ENCODE data around the gene GRHL3.
A peak's percentile ranks its signal among the peaks of the same experiment; 100 is the strongest.

GRHL3 gene

DNA sequence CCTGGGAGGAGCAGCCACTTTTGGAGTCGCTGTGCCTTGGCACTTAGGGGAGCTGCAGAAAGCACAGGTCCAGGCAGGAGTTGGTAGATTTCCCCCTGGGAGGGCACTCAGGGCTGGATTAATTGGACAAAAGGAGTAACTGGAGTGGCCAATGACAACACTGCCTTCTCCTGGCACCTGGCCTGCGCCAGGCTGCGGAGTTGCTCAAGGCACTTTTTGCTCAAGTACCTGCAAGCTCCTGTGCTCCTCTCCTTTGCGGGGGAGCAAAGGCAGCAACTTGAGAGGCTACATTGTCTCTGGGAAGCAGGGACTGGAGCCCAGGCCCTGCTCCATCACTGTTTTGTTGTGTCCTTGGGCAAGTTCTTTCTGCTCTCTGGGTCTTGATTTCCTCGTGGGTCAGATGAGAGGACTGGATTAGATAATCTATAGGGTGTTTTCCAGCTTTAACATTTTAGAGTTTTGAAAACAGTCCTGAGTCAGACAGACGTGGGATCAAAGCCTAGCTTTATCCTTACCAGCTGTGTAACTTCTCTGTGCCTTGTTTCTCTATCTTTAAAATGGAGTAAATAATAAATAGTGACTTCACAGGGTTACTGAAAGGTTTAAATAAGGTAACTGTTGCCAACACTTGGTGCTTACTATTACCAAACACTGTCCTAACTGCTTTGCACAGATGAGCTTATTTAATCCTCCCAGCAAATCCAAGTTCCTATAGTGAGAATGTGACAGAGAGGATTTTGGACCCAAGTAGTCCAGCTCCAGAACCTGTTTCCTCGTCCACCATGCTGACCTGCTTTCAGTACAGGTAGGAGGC lies 18.0 kb upstream of the GRHL3 start:
- no CpG with 5 or more reads among the region's 7 CpGs for WGBS, 2 donors (ENCODE audit: extremely low coverage in 2 of 2, insufficient read length in 2 of 2, insufficient replicate concordance in 1 of 2)
- no peak overlapping the region for H4K91ac ChIP-seq (ENCODE audit: low read depth, low read length, poor library complexity)
- H4K8ac ChIP-seq (ENCODE audit: low read depth, low read length): no peak overlapping the region
- H2BK5ac ChIP-seq (ENCODE audit: low read length): no peak overlapping the region
- no peak overlapping the region for H3K14ac ChIP-seq (ENCODE audit: low read length)
- H3K9me3 ChIP-seq (replicated peaks in 1 of 2; ENCODE audit: control insufficient read depth in 2 of 2, insufficient read depth in 1 of 2, low read depth in 1 of 2, low read length in 2 of 2): no peaks in the 10 kb centered on the region
- H3K27me3 ChIP-seq (ENCODE audit: control insufficient read depth in 3 of 3, insufficient read depth in 3 of 3, low read depth in 1 of 3, low read length in 3 of 3): peaks cover 0 to 3% (median 2%) of the 10 kb centered on the region in 3 experiments
- no peaks in the 10 kb centered on the region for H3K79me1 ChIP-seq (ENCODE audit: low read depth, low read length)
- no peak overlapping the region for H2AK5ac ChIP-seq (ENCODE audit: low read depth, low read length)
- no peak overlapping the region for H3K23ac ChIP-seq (ENCODE audit: low read depth, low read length, poor library complexity)
- no peak overlapping the region for H2AFZ ChIP-seq (ENCODE audit: low read length)
- no peak for DNase-seq (ENCODE audit: low spot score)
- no peak overlapping the region for H3K4me2 ChIP-seq (ENCODE audit: insufficient read depth, low read length, poor library complexity, severe bottlenecking)
- H3K27ac ChIP-seq (replicated peaks; ENCODE audit: low read length): no peak overlapping the region
- no peak overlapping the region for H2BK120ac ChIP-seq (ENCODE audit: low read depth, low read length)
- H2BK15ac ChIP-seq (ENCODE audit: low read length): no peak overlapping the region
- peaks cover 0 to 8% of the 10 kb centered on the region in 2 donors for H3K4me1 ChIP-seq (ENCODE audit: control insufficient read depth in 2 of 2, insufficient read depth in 1 of 2, low read depth in 1 of 2, low read length in 2 of 2)
- no peaks in the 10 kb centered on the region for H3K36me3 ChIP-seq (replicated peaks in 1 of 2; ENCODE audit: control insufficient read depth in 2 of 2, insufficient read depth in 2 of 2, low read length in 2 of 2)
- H2BK12ac ChIP-seq (ENCODE audit: low read length): no peak overlapping the region
- peak overlapping the region; percentile 45 for H3K18ac ChIP-seq (ENCODE audit: low read length)
- no peak overlapping the region for H3K4me3 ChIP-seq (ENCODE audit: low read length in 2 of 2)
- H3K9ac ChIP-seq (ENCODE audit: low read depth, low read length, poor library complexity): no peak overlapping the region
- no peak overlapping the region for H3K4ac ChIP-seq (ENCODE audit: low read length)

DNA sequence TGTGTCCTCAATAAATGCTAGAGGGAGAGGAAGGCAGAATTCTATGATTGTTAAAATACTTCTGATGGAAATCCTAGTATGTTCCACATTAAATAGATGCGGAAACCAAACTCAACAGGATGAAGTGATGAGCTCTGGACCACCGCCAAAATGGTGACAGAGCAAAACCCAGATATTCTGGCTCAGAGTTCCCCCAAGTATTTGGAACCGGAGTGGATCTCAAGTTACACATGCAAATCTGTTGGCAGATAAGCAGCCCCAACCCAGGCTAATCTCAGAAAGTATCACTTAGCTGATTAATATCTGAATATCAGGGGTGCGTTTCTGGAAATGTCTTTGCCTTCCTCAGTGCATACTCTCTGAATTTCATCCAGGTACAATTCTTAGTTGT lies 17.4 kb upstream of the GRHL3 start:
- Histone ChIP-seq H3K9me3 (replicated peaks in 1 of 2; ENCODE audit: control insufficient read depth in 2 of 2, insufficient read depth in 1 of 2, low read depth in 1 of 2, low read length in 2 of 2) (no peaks in the 10 kb centered on the region), H3K27ac (replicated peaks; ENCODE audit: low read length) (no peak overlapping the region), H2BK15ac (ENCODE audit: low read length) (no peak overlapping the region), H4K91ac (ENCODE audit: low read depth, low read length, poor library complexity) (no peak overlapping the region), H2AFZ (ENCODE audit: low read length) (no peak overlapping the region), H3K4ac (ENCODE audit: low read length) (no peak overlapping the region), H3K4me2 (ENCODE audit: insufficient read depth, low read length, poor library complexity, severe bottlenecking) (no peak overlapping the region), H3K79me1 (ENCODE audit: low read depth, low read length) (no peaks in the 10 kb centered on the region), H3K14ac (ENCODE audit: low read length) (no peak overlapping the region), H3K4me1 (ENCODE audit: control insufficient read depth in 2 of 2, insufficient read depth in 1 of 2, low read depth in 1 of 2, low read length in 2 of 2) (peaks cover 0 to 8% of the 10 kb centered on the region in 2 donors), H4K8ac (ENCODE audit: low read depth, low read length) (no peak overlapping the region), H3K27me3 (ENCODE audit: control insufficient read depth in 3 of 3, insufficient read depth in 3 of 3, low read depth in 1 of 3, low read length in 3 of 3) (peaks cover 0 to 3% (median 2%) of the 10 kb centered on the region in 3 experiments), H2BK120ac (ENCODE audit: low read depth, low read length) (no peak overlapping the region), H3K18ac (ENCODE audit: low read length) (no peak overlapping the region), H3K9ac (ENCODE audit: low read depth, low read length, poor library complexity) (no peak overlapping the region), H2BK12ac (ENCODE audit: low read length) (no peak overlapping the region), H2BK5ac (ENCODE audit: low read length) (no peak overlapping the region), H3K36me3 (replicated peaks in 1 of 2; ENCODE audit: control insufficient read depth in 2 of 2, insufficient read depth in 2 of 2, low read length in 2 of 2) (no peaks in the 10 kb centered on the region), H2AK5ac (ENCODE audit: low read depth, low read length) (no peak overlapping the region), H3K4me3 (ENCODE audit: low read length in 2 of 2) (no peak overlapping the region), H3K23ac (ENCODE audit: low read depth, low read length, poor library complexity) (no peak overlapping the region)
- DNase-seq (ENCODE audit: low spot score): no peak
- WGBS, 2 donors (ENCODE audit: extremely low coverage in 2 of 2, insufficient read length in 2 of 2, insufficient replicate concordance in 1 of 2): no CpG with 5 or more reads among the region's 4 CpGs

DNA sequence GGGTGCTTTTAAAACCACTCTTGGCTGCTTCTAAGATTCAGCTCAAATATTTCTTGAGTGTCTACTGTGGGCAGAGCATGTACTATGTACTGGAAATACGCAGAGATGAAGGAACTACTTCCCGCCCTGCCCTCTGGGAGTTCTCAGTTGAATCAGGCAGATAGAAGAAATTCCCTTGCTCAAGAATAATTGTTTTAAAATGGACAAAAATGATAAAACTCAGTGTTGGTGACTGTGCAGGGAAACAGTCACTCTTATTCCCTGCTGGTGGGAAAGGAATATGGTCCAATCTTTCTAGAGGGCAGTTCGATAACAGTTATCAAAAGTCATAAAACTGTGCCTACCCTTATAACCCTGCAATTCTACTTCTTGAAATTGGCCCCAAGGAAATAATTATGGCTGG lies 16.9 kb upstream of the GRHL3 start:
- Histone ChIP-seq H4K8ac (ENCODE audit: low read depth, low read length) (no peak overlapping the region), H3K9ac (ENCODE audit: low read depth, low read length, poor library complexity) (no peak overlapping the region), H3K23ac (ENCODE audit: low read depth, low read length, poor library complexity) (no peak overlapping the region), H3K18ac (ENCODE audit: low read length) (no peak overlapping the region), H3K4me1 (ENCODE audit: control insufficient read depth in 2 of 2, insufficient read depth in 1 of 2, low read depth in 1 of 2, low read length in 2 of 2) (peaks cover 0 to 8% of the 10 kb centered on the region in 2 donors), H3K4ac (ENCODE audit: low read length) (no peak overlapping the region), H3K36me3 (replicated peaks in 1 of 2; ENCODE audit: control insufficient read depth in 2 of 2, insufficient read depth in 2 of 2, low read length in 2 of 2) (no peaks in the 10 kb centered on the region), H2BK120ac (ENCODE audit: low read depth, low read length) (no peak overlapping the region), H2BK12ac (ENCODE audit: low read length) (no peak overlapping the region), H3K27me3 (ENCODE audit: control insufficient read depth in 3 of 3, insufficient read depth in 3 of 3, low read depth in 1 of 3, low read length in 3 of 3) (peaks cover 0 to 3% (median 2%) of the 10 kb centered on the region in 3 experiments), H3K4me3 (ENCODE audit: low read length in 2 of 2) (no peak overlapping the region), H2BK15ac (ENCODE audit: low read length) (no peak overlapping the region), H3K4me2 (ENCODE audit: insufficient read depth, low read length, poor library complexity, severe bottlenecking) (no peak overlapping the region), H4K91ac (ENCODE audit: low read depth, low read length, poor library complexity) (no peak overlapping the region), H2BK5ac (ENCODE audit: low read length) (no peak overlapping the region), H3K27ac (replicated peaks; ENCODE audit: low read length) (no peak overlapping the region), H2AK5ac (ENCODE audit: low read depth, low read length) (no peak overlapping the region), H3K14ac (ENCODE audit: low read length) (no peak overlapping the region), H2AFZ (ENCODE audit: low read length) (no peak overlapping the region), H3K9me3 (replicated peaks in 1 of 2; ENCODE audit: control insufficient read depth in 2 of 2, insufficient read depth in 1 of 2, low read depth in 1 of 2, low read length in 2 of 2) (no peaks in the 10 kb centered on the region), H3K79me1 (ENCODE audit: low read depth, low read length) (no peaks in the 10 kb centered on the region)
- DNase-seq (ENCODE audit: low spot score): no peak
- WGBS, 2 donors (ENCODE audit: extremely low coverage in 2 of 2, insufficient read length in 2 of 2, insufficient replicate concordance in 1 of 2): no CpG with 5 or more reads among the region's 3 CpGs

DNA sequence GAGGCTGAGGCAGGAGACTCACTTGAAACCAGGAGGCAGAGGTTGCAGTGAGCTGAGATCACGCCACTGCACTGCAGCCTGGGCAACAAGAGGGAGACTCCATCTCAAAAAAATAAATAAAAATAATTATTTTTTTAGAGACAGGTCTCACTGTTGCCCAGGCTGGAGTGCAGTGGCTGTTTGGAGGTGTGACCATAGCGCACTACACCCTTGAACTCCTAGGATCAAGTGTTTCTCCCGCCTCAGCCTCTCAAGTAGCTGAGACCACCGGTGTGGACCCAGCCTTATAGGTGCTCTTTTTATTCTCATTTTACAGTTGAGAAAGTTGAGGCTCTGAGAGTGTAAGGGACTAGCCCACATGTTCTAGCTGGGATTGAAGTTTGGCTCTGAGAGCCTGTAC lies 15.6 kb upstream of the GRHL3 start:
- no peaks in the 10 kb centered on the region for H3K79me1 ChIP-seq (ENCODE audit: low read depth, low read length)
- no peak overlapping the region for H3K18ac ChIP-seq (ENCODE audit: low read length)
- no peak overlapping the region for H2AFZ ChIP-seq (ENCODE audit: low read length)
- H3K4me3 ChIP-seq (ENCODE audit: low read length in 2 of 2): no peak overlapping the region
- no peaks in the 10 kb centered on the region for H3K9me3 ChIP-seq (replicated peaks in 1 of 2; ENCODE audit: control insufficient read depth in 2 of 2, insufficient read depth in 1 of 2, low read depth in 1 of 2, low read length in 2 of 2)
- no peak overlapping the region for H3K27ac ChIP-seq (replicated peaks; ENCODE audit: low read length)
- H3K36me3 ChIP-seq (replicated peaks in 1 of 2; ENCODE audit: control insufficient read depth in 2 of 2, insufficient read depth in 2 of 2, low read length in 2 of 2): no peaks in the 10 kb centered on the region
- H4K8ac ChIP-seq (ENCODE audit: low read depth, low read length): no peak overlapping the region
- H3K9ac ChIP-seq (ENCODE audit: low read depth, low read length, poor library complexity): no peak overlapping the region
- H3K4me2 ChIP-seq (ENCODE audit: insufficient read depth, low read length, poor library complexity, severe bottlenecking): no peak overlapping the region
- H2BK15ac ChIP-seq (ENCODE audit: low read length): no peak overlapping the region
- H2BK5ac ChIP-seq (ENCODE audit: low read length): no peak overlapping the region
- H2BK120ac ChIP-seq (ENCODE audit: low read depth, low read length): no peak overlapping the region
- H2AK5ac ChIP-seq (ENCODE audit: low read depth, low read length): no peak overlapping the region
- peaks cover 0 to 14% of the 10 kb centered on the region in 2 donors for H3K4me1 ChIP-seq (ENCODE audit: control insufficient read depth in 2 of 2, insufficient read depth in 1 of 2, low read depth in 1 of 2, low read length in 2 of 2)
- H3K4ac ChIP-seq (ENCODE audit: low read length): no peak overlapping the region
- no peak overlapping the region for H4K91ac ChIP-seq (ENCODE audit: low read depth, low read length, poor library complexity)
- no peak overlapping the region for H3K23ac ChIP-seq (ENCODE audit: low read depth, low read length, poor library complexity)
- WGBS, 2 donors (ENCODE audit: extremely low coverage in 2 of 2, insufficient read length in 2 of 2, insufficient replicate concordance in 1 of 2): no CpG with 5 or more reads among the region's 4 CpGs
- H3K27me3 ChIP-seq (ENCODE audit: control insufficient read depth in 3 of 3, insufficient read depth in 3 of 3, low read depth in 1 of 3, low read length in 3 of 3): peaks cover 0 to 3% (median 0%) of the 10 kb centered on the region in 3 experiments
- DNase-seq (ENCODE audit: low spot score): no peak
- no peak overlapping the region for H2BK12ac ChIP-seq (ENCODE audit: low read length)
- no peak overlapping the region for H3K14ac ChIP-seq (ENCODE audit: low read length)

Data from neuronal stem cell (in vitro differentiated cells).